Measurements from ENCODE around the gene NRG4.

DNA sequence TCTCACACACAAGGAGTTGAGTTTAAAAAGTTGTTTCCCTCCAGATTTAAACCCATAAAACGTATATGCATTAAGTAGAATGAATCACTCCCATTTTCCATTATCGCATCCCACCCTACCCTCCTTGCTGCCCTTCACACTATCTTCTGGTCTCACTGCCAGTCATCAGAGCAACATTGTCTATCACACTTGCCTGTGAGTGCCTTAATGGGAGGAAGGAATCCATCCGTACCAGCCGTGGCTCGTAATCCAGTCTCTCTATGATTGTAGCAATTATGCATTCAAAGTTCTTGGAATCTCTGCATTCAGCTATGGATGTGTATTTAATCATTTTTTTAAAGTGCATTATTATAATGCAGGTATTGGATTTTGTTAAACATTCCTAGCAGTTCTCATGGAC, 49.5 kb upstream of the NRG4 start:
- TF ChIP-seq, protein P1, sequence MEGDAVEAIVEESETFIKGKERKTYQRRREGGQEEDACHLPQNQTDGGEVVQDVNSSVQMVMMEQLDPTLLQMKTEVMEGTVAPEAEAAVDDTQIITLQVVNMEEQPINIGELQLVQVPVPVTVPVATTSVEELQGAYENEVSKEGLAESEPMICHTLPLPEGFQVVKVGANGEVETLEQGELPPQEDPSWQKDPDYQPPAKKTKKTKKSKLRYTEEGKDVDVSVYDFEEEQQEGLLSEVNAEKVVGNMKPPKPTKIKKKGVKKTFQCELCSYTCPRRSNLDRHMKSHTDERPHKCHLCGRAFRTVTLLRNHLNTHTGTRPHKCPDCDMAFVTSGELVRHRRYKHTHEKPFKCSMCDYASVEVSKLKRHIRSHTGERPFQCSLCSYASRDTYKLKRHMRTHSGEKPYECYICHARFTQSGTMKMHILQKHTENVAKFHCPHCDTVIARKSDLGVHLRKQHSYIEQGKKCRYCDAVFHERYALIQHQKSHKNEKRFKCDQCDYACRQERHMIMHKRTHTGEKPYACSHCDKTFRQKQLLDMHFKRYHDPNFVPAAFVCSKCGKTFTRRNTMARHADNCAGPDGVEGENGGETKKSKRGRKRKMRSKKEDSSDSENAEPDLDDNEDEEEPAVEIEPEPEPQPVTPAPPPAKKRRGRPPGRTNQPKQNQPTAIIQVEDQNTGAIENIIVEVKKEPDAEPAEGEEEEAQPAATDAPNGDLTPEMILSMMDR (IDR thresholded peaks at IDR 0.05; ENCODE audit: low read length), result no peak
- TF ChIP-seq EZH2phosphoT487 (IDR thresholded peaks at IDR 0.05; ENCODE audit: low read length), result no peak
